ENCODE measurements around the gene WDR76. TPM values are rescaled to one million over a fixed set of nuclear protein-coding genes. Genes with fewer than 3 reads are reported as not detected.
A peak's percentile ranks its signal among the peaks of the same experiment; 100 is the strongest.
"Not testable (repeated sequence)": the region's sequence is repeated elsewhere in the genome, so short reads cannot be mapped to it uniquely, and the experiment has no call there.

The WDR76 gene
- total and polyA plus RNA-seq, 7 experiments from 2014 or later: 6.6 to 62.1 (median 9.3) TPM

GRCh38 chr15:43808435-43808950, 18.3 kb upstream of the WDR76 start:
- no peak overlapping the region for H3K4me3 ChIP-seq (ENCODE audit: low read length)
- POLR2A ChIA-PET: interaction anchor here (1.1 kb wide), 1 partner anchor 16 kb away, joined by 3 read pairs; the partner anchor contains the start of gene MFAP1
- CTCF ChIA-PET: no interaction called here

GRCh38 chr15:43808960-43809678, 17.7 kb upstream of the WDR76 start:
- H3K4me1 ChIP-seq (ENCODE audit: control insufficient read depth in 2 of 2, insufficient read depth in 2 of 2, low read length in 2 of 2): no peaks in the 10 kb centered on the region
- no peak overlapping the region for H3K4me3 ChIP-seq (ENCODE audit: low read length)
- peaks cover 21 to 44% (median 34%) of the 10 kb centered on the region in 5 donors for H3K36me3 Mint-ChIP-seq
- no peak overlapping the region for H3K27ac ChIP-seq (ENCODE audit: low read depth, low read length)
- intact Hi-C loops (cut with micrococcal nuclease): no loop called here
- H3K27ac Mint-ChIP-seq: peak overlapping the region in 3 of 9 donors; percentile 26 to 73 (median 64)
- H3K9me3 Mint-ChIP-seq: no peaks in the 10 kb centered on the region
- H3K27me3 ChIP-seq (ENCODE audit: control insufficient read depth in 2 of 2, insufficient read depth in 2 of 2, low read length in 2 of 2): no peaks in the 10 kb centered on the region
- peaks cover 0 to 12% (median 0%) of the 10 kb centered on the region in 7 donors for H3K4me1 Mint-ChIP-seq
- H3K36me3 ChIP-seq (ENCODE audit: control insufficient read depth in 2 of 3, insufficient read depth in 3 of 3, low read length in 3 of 3): peaks cover 36 to 90% (median 40%) of the 10 kb centered on the region in 3 experiments
- H3K4me3 Mint-ChIP-seq: no peak overlapping the region
- ChIA-PET POLR2A (interaction anchor here (0.6 to 1.3 kb wide), 5 partner anchors 9 to 1352 kb away, joined by 3 to 8 read pairs (median 3); partner anchors contain the start of genes HYPK, MFAP1 and SERINC4), CTCF (interaction anchor here (0.7 kb wide), 1 partner anchor 11 kb away, joined by 4 read pairs; no protein-coding TSS in a partner anchor)
- no peaks in the 10 kb centered on the region for H3K9me3 ChIP-seq (ENCODE audit: control insufficient read depth in 2 of 3, low read length in 3 of 3)
- H3K27me3 Mint-ChIP-seq: no peaks in the 10 kb centered on the region
- peak; percentile 72 for ATAC-seq
- no peak for DNase-seq

More at GRCh38 chr15:43808435-43808950, 18.3 kb upstream of the WDR76 start:
- no peaks in the 10 kb centered on the region for H3K4me1 ChIP-seq (ENCODE audit: control insufficient read depth in 2 of 2, insufficient read depth in 2 of 2, low read length in 2 of 2)
- peaks cover 0 to 12% (median 0%) of the 10 kb centered on the region in 7 donors for H3K4me1 Mint-ChIP-seq
- H3K4me3 Mint-ChIP-seq: no peak overlapping the region
- no peaks in the 10 kb centered on the region for H3K27me3 ChIP-seq (ENCODE audit: control insufficient read depth in 2 of 2, insufficient read depth in 2 of 2, low read length in 2 of 2)
- peaks cover 21 to 45% (median 34%) of the 10 kb centered on the region in 5 donors for H3K36me3 Mint-ChIP-seq
- H3K9me3 Mint-ChIP-seq: no peaks in the 10 kb centered on the region
- no peaks in the 10 kb centered on the region for H3K27me3 Mint-ChIP-seq
- peaks cover 34 to 88% (median 35%) of the 10 kb centered on the region in 3 experiments for H3K36me3 ChIP-seq (ENCODE audit: control insufficient read depth in 2 of 3, insufficient read depth in 3 of 3, low read length in 3 of 3)
- intact Hi-C loops (cut with micrococcal nuclease): no loop called here
- H3K27ac ChIP-seq (ENCODE audit: low read depth, low read length): no peak overlapping the region
- H3K9me3 ChIP-seq (ENCODE audit: control insufficient read depth in 2 of 3, low read length in 3 of 3): no peaks in the 10 kb centered on the region
- DNase-seq: no peak
- no peak overlapping the region for H3K27ac Mint-ChIP-seq
- ATAC-seq: no peak

DNA sequence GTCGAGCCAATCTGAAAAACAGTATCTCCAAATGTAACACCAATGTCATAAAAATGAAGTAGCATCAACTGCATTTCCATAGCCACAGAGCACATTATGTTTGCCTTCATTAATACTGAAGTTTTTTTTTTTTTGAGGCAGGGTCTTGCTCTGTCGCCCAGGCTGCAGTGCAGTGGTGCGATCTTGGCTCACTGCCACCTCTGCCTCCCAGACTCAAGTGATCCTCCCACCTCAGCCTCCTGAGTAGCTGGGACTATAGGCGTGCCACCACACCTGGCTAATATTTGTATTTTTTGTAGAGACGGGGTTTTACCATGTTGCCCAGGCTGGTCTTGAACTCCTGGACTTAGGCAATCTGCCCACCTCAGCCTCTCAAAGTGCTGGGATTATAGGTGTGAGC, 11.7 kb upstream of the WDR76 start:
- H3K4me1 ChIP-seq (ENCODE audit: control insufficient read depth in 2 of 2, insufficient read depth in 2 of 2, low read length in 2 of 2); H3K27me3 ChIP-seq (ENCODE audit: control insufficient read depth in 2 of 2, insufficient read depth in 2 of 2, low read length in 2 of 2); H3K4me3 ChIP-seq (ENCODE audit: low read length); DNase-seq; H3K9me3 Mint-ChIP-seq; H3K9me3 ChIP-seq (ENCODE audit: control insufficient read depth in 2 of 3, low read length in 3 of 3); H3K27ac ChIP-seq (ENCODE audit: low read depth, low read length); intact Hi-C loops (cut with micrococcal nuclease); H3K27me3 Mint-ChIP-seq; ATAC-seq; H3K4me3 Mint-ChIP-seq; POLR2A ChIA-PET: not testable (repeated sequence)
- CTCF ChIA-PET: interaction anchor here (0.6 kb wide), 1 partner anchor 159 kb away, joined by 3 read pairs; no protein-coding TSS in a partner anchor
- H3K36me3 ChIP-seq (ENCODE audit: control insufficient read depth in 2 of 3, insufficient read depth in 3 of 3, low read length in 3 of 3): peaks cover 36 to 71% (median 39%) of the 10 kb centered on the region in 3 experiments
- Mint-ChIP-seq H3K36me3 (peaks cover 21 to 33% (median 24%) of the 10 kb centered on the region in 5 donors), H3K4me1 (peaks cover 4 to 27% (median 15%) of the 10 kb centered on the region in 7 donors), H3K27ac (peak overlapping the region in 5 of 9 donors; percentile 44 to 83 (median 67))

DNA sequence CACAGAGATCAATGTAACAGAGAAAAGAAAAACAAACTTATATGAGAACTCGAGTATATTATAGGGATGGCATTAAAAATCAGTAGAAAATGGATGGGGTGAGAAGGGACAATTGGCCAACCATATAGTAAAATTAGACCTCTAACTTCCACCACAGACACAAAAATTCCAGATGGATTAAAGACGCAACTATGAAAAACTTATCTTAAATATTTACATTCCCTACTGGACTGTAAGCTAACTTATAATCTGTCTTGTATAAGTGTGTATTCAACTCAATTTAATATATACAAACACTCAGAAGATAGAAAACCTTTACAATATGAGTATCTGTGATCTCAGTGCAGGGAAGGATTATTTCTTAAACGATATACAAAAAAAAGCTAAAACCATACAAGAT, 5.3 kb upstream of the WDR76 start:
- peaks cover 22 to 77% (median 48%) of the 10 kb centered on the region in 7 donors for H3K4me1 Mint-ChIP-seq
- no peaks in the 10 kb centered on the region for H3K27me3 Mint-ChIP-seq
- H3K27ac ChIP-seq (ENCODE audit: low read depth, low read length): no peak overlapping the region
- peaks cover 0 to 17% (median 6%) of the 10 kb centered on the region in 5 donors for H3K36me3 Mint-ChIP-seq
- no peaks in the 10 kb centered on the region for H3K27me3 ChIP-seq (ENCODE audit: control insufficient read depth in 2 of 2, insufficient read depth in 2 of 2, low read length in 2 of 2)
- peak overlapping the region; percentile 1 to 84 (median 58) for H3K27ac Mint-ChIP-seq
- H3K9me3 Mint-ChIP-seq: no peaks in the 10 kb centered on the region
- no peak overlapping the region for H3K4me3 ChIP-seq (ENCODE audit: low read length)
- CTCF ChIA-PET: no interaction called here
- peaks cover 6 to 21% (median 12%) of the 10 kb centered on the region in 3 experiments for H3K36me3 ChIP-seq (ENCODE audit: control insufficient read depth in 2 of 3, insufficient read depth in 3 of 3, low read length in 3 of 3)
- POLR2A ChIA-PET: interaction anchor here (0.8 to 0.9 kb wide), 2 partner anchors 21 to 28 kb away, joined by 3 to 4 read pairs; partner anchors contain the start of genes HYPK and SERINC4
- no peaks in the 10 kb centered on the region for H3K9me3 ChIP-seq (ENCODE audit: control insufficient read depth in 2 of 3, low read length in 3 of 3)
- intact Hi-C loops (cut with micrococcal nuclease): loop anchor here (5.0 to 10.0 kb wide), 3 partner anchors 903 to 1549 kb away; partner anchors contain the start of genes GANC (in 2 of the 2) and TMEM87A (in 2 of the 2)
- H3K4me1 ChIP-seq (ENCODE audit: control insufficient read depth in 2 of 2, insufficient read depth in 2 of 2, low read length in 2 of 2): peaks cover 25 to 28% of the 10 kb centered on the region in 2 donors
- H3K4me3 Mint-ChIP-seq: peak overlapping the region; percentile 41 to 97 (median 64)
- DNase-seq (no peak), ATAC-seq (no peak)

GRCh38 chr15:43824302-43825246, 2.2 kb upstream of the WDR76 start, which contains the start of gene MFAP1:
TSS of gene MFAP1 (minus strand) at chr15:43824690. CDS start at chr15:43824569, 121 bp downstream.
- Histone ChIP-seq H3K4me1 (ENCODE audit: control insufficient read depth in 2 of 2, insufficient read depth in 2 of 2, low read length in 2 of 2) (peaks cover 32 to 34% of the 10 kb centered on the region in 2 donors), H3K4me3 (ENCODE audit: low read length) (peak within 1 kb of the TSS; percentile 100), H3K9me3 (ENCODE audit: control insufficient read depth in 2 of 3, low read length in 3 of 3) (no peaks in the 10 kb centered on the region), H3K27me3 (ENCODE audit: control insufficient read depth in 2 of 2, insufficient read depth in 2 of 2, low read length in 2 of 2) (no peaks in the 10 kb centered on the region), H3K36me3 (ENCODE audit: control insufficient read depth in 2 of 3, insufficient read depth in 3 of 3, low read length in 3 of 3) (peaks cover 0 to 4% (median 0%) of the 10 kb centered on the region in 3 experiments), H3K27ac (ENCODE audit: low read depth, low read length) (peak within 1 kb of the TSS; percentile 97)
- DNase-seq: peak; percentile 63 to 94 (median 89)
- CTCF ChIA-PET: interaction anchor here (1.0 kb wide), 1 partner anchor 24 kb away, joined by 4 read pairs; the partner anchor contains the start of gene HYPK
- peak; percentile 94 for ATAC-seq
- H3K4me1 Mint-ChIP-seq: peaks cover 37 to 81% (median 53%) of the 10 kb centered on the region in 7 donors
- intact Hi-C loops (cut with micrococcal nuclease): loop anchor here (1.0 to 10.0 kb wide), 12 partner anchors 24 to 1578 kb away; partner anchors contain the start of genes CTDSPL2 (in 2 of the 2), GANC (in 2 of the 2), HYPK (in 2 of the 2) and PDIA3 (in 2 of the 2)
- H3K36me3 Mint-ChIP-seq: peaks cover 0 to 21% (median 0%) of the 10 kb centered on the region in 5 donors
- POLR2A ChIA-PET: interaction anchor here (0.6 to 4.5 kb wide), 14 partner anchors 10 to 1578 kb away, joined by 3 to 42 read pairs (median 4); partner anchors contain the start of genes ELL3, HYPK, SERF2 and SERINC4
- peak within 1 kb of the TSS; percentile 94 to 100 (median 98) for H3K4me3 Mint-ChIP-seq
- peak within 1 kb of the TSS; percentile 95 to 99 (median 98) for H3K27ac Mint-ChIP-seq
- no peaks in the 10 kb centered on the region for H3K9me3 Mint-ChIP-seq
- no peaks in the 10 kb centered on the region for H3K27me3 Mint-ChIP-seq

All from naive thymus-derived CD4-positive, alpha-beta T cell (primary cell).